HepG2 (cell line): ENCODE results near the gene AGAP1. TPM values are rescaled to one million over a fixed set of nuclear protein-coding genes. Genes with fewer than 3 reads are reported as not detected.

Experiments used
- ATAC-seq: fragments of 200-7000 bp; cut with Tn5 transposase; 3 replicates; pipeline ENCODE4 v1.9.1; 2020; ENCODE audit warnings: mild to moderate bottlenecking, moderate library complexity
- BruUV-seq: library from RNA; stranded (reverse); fragments of 400-500 nt; replicated peaks from 2 replicates; lab custom pipeline; 2021; lab: Mats Ljungman, UMichigan
- CTCF ChIA-PET: fragments of 300-600 bp; formaldehyde crosslinking; extraction: SDS; loops from one replicate; lab custom pipeline; 2021; ENCODE audit warnings: low total read pairs, inconsistent platforms, low intra/inter-chr PET ratio; lab: Yijun Ruan, JAX
- POLR2A ChIA-PET: fragments of 350-600 bp; sonication (Branson Sonifier 250); formaldehyde crosslinking; loops from one replicate; lab custom pipeline; 2020; ENCODE audit warnings: antibody characterized with exemption, inconsistent platforms; lab: Yijun Ruan, JAX
- DNase-seq: peaks from one replicate; pipeline ENCODE4 v3.0.0-alpha.2; 2015; ENCODE audit warnings: low spot score
- FAIRE-seq: peaks from 3 replicates; lab custom pipeline; 2011; peaks lifted over from hg19 to GRCh38; lab: Jason Lieb, UNC
- H2AFZ ChIP-seq: one replicate; pipeline ENCODE4 v1.6.1; 2011; ENCODE audit warnings: low read length, inconsistent platforms
- H3K27ac ChIP-seq: fragments of 300-600 bp; 3 replicates; pipeline ENCODE4 v1.8.0; 2011; ENCODE audit warnings: mixed run types, mild to moderate bottlenecking, mixed read lengths, low read length, inconsistent platforms; ENCODE audit not compliant: insufficient read depth; ENCODE audit errors: extremely low read length
- H3K27me3 ChIP-seq, 2 experiments: fragments of 200-600 bp in 1 of 2; 2 replicates in 1 of 2; 3 replicates in 1 of 2; pipeline versions ENCODE4 v1.6.0 to v1.8.0; 2011; ENCODE audit warnings: low read length in 2 of 2, mild to moderate bottlenecking in 2 of 2, moderate library complexity in 2 of 2, inconsistent platforms in 1 of 2; ENCODE audit not compliant: insufficient read depth in 2 of 2, control insufficient read depth in 1 of 2
- H3K36me3 ChIP-seq, 2 experiments: fragments of 200-600 bp in 1 of 2; replicated peaks in 1 of 2; 2 replicates in 1 of 2; 3 replicates in 1 of 2; pipeline versions ENCODE4 v1.5.1 to v1.8.0; 2011; ENCODE audit warnings: low read length in 2 of 2, inconsistent platforms in 1 of 2; ENCODE audit not compliant: insufficient read depth in 2 of 2, control insufficient read depth in 1 of 2
- H3K4me1 ChIP-seq: 2 replicates; pipeline ENCODE4 v1.5.1; 2012; ENCODE audit warnings: low read length, inconsistent platforms; ENCODE audit not compliant: insufficient read depth
- H3K4me2 ChIP-seq: 2 replicates; pipeline ENCODE4 v1.6.0; 2011; ENCODE audit warnings: low read depth, low read length, inconsistent platforms
- H3K4me3 ChIP-seq, 3 experiments: fragments of 200-600 bp in 1 of 3; sonication (generic), shearing (Covaris generic) in 1 of 3; replicated peaks in 1 of 3; 2 replicates each; pipeline ENCODE4 v1.5.1; 2011 to 2016; ENCODE audit warnings: low read length in 3 of 3, inconsistent platforms in 2 of 3, low read depth in 2 of 3, mild to moderate bottlenecking in 2 of 3, control low read depth in 1 of 3, mixed read lengths in 1 of 3; ENCODE audit not compliant: insufficient read depth in 1 of 3
- H3K79me2 ChIP-seq: one replicate; pipeline ENCODE4 v1.6.1; 2011; ENCODE audit warnings: low read length, inconsistent platforms; ENCODE audit not compliant: insufficient read depth
- H3K9ac ChIP-seq: 2 replicates; pipeline ENCODE4 v1.6.0; 2011; ENCODE audit warnings: mild to moderate bottlenecking, low read depth, low read length, inconsistent platforms; ENCODE audit not compliant: insufficient read depth
- H3K9me3 ChIP-seq: 2 replicates; pipeline ENCODE4 v1.5.1; 2012; ENCODE audit warnings: mild to moderate bottlenecking, low read length
- H4K20me1 ChIP-seq: 2 replicates; pipeline ENCODE4 v1.6.0; 2011; ENCODE audit warnings: inconsistent platforms, mild to moderate bottlenecking, low read length, moderate library complexity; ENCODE audit not compliant: insufficient read depth
- KLF15 ChIP-seq: sonication (generic); formaldehyde crosslinking; IDR thresholded peaks from 2 replicates; pipeline ENCODE4 v1.8.1; 2023; ENCODE audit warnings: borderline replicate concordance, mild to moderate bottlenecking, inconsistent platforms, missing genetic modification reagents, mixed read lengths
- MAFF ChIP-seq: IDR thresholded peaks from 2 replicates; pipeline ENCODE4 v1.6.1; 2011; ENCODE audit warnings: low read depth, low read length, improper control_type of control experiment
- MBNL3 ChIP-seq: fragments of 250-450 bp; sonication (Bioruptor Pico); conservative IDR thresholded peaks from 2 replicates; pipeline ENCODE4 v1.8.0; 2022; ENCODE audit warnings: mild to moderate bottlenecking, inconsistent platforms
- NFKBIZ ChIP-seq: IDR thresholded peaks from 2 replicates; pipeline ENCODE4 v1.6.1; 2018; ENCODE audit warnings: missing genetic modification reagents, missing compliant biosample characterization
- PHB2 ChIP-seq: fragments of 450-650 bp; IDR thresholded peaks from 2 replicates; pipeline ENCODE4 v1.6.1; 2018; ENCODE audit not compliant: partially characterized antibody
- RARG ChIP-seq: sonication (generic); formaldehyde crosslinking; IDR thresholded peaks from 2 replicates; pipeline ENCODE4 v1.4.0; 2020; ENCODE audit warnings: low read depth, mild to moderate bottlenecking, missing genetic modification reagents
- TMF1 ChIP-seq: sonication (generic); formaldehyde crosslinking; IDR thresholded peaks from 2 replicates; pipeline ENCODE4 v1.8.1; 2022; ENCODE audit warnings: low read depth, missing genetic modification reagents
- YEATS4 ChIP-seq: sonication (generic); formaldehyde crosslinking; IDR thresholded peaks from 2 replicates; pipeline ENCODE4 v1.4.0; 2020; ENCODE audit warnings: missing genetic modification reagents, borderline replicate concordance
- ZNF468 ChIP-seq: sonication (generic); formaldehyde crosslinking; IDR thresholded peaks from 2 replicates; pipeline ENCODE4 v1.8.0; 2022; ENCODE audit warnings: mild to moderate bottlenecking, moderate library complexity, missing genetic modification reagents
- ZNF557 ChIP-seq: sonication (generic); formaldehyde crosslinking; IDR thresholded peaks from 2 replicates; pipeline ENCODE4 v1.4.0; 2020; ENCODE audit warnings: missing genetic modification reagents
- WGBS: methylation state at CpG from one replicate; pipeline ENCODE4 v1.1.6; 2017; ENCODE audit warnings: low lambda C conversion rate; 5-methylcytosine and 5-hydroxymethylcytosine counted together
- in situ Hi-C: cut with HindIII; loops from 2 replicates; pipeline ENCODE4 v1.10.0; 2017; ENCODE audit warnings: low pct_unique_long_range_greater_than_20kb; ENCODE audit not compliant: extremely low pct_ligation_motif_present
- intact Hi-C: fragments of 100-400 bp; cut with micrococcal nuclease; formaldehyde crosslinking; loops from one replicate; pipeline ENCODE4 v1.10.0; 2022; ENCODE audit not compliant: unreplicated experiment
- polyA plus RNA-seq, 8 experiments: library from polyadenylated mRNA; depleted of rRNA in 3 of 8; stranded (reverse) in 7 of 8; unstranded in 1 of 8; fragments of >200 nt; fragmentation: Illumina TruSeq in 4 of 8; extraction: Trizol in 4 of 8; gene quantifications; 2 replicates each; pipeline versions ENCODE4 v1.2.1 to v1.2.3, GENCODE V29; 2011 to 2016; ENCODE audit warnings: low read depth in 4 of 8, missing spikeins in 1 of 8, mixed read lengths in 1 of 8; ENCODE audit not compliant: insufficient read depth in 1 of 8
- total RNA-seq, 5 experiments: library from RNA; depleted of rRNA; stranded (reverse); fragments of >200 nt; fragmentation: Illumina TruSeq; extraction: Trizol; gene quantifications; 2 replicates each; pipeline ENCODE4 v1.2.3, GENCODE V29; 2016; ENCODE audit warnings: low read depth in 1 of 5
- TF ChIP-seq, protein P1 (sequence below): sonication (generic); formaldehyde crosslinking; IDR thresholded peaks from 2 replicates; pipeline ENCODE4 v1.4.0; 2020; ENCODE audit warnings: missing genetic modification reagents

Gene AGAP1
- total and polyA plus RNA-seq, 2 of the 13 experiments (the other 11 are each of a cell fraction or from before 2014, with no cell fraction given), result 21.2 to 32.7 TPM

DNA sequence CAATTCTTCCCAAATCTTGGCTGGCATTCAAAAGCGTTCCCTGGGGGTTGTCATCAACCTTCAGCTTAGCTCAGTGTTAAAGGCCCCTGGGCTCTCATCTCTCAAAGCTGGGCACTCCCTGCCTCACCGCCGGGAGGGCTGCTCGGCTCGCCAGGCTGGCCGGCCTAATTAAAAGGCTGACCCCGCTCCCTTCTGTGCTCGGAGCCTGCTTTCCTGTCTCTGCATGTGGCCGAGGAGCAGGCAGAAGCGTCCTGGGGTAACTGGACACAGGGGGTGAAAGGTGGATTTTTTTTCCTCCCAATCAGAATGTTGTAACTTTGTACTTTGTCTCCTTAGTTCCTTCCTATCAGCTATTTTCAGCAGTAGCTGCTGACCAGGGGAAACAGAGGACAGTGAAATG, 443.2 kb downstream of the AGAP1 start:
- H3K4me3 ChIP-seq, result no peak overlapping the region
- H3K9me3 ChIP-seq, result no peaks in the 10 kb centered on the region
- no peak overlapping the region for H3K4me2 ChIP-seq
- no peaks in the 10 kb centered on the region for H4K20me1 ChIP-seq
- H3K36me3 ChIP-seq, result peaks cover 11 to 37% of the 10 kb centered on the region in 2 experiments
- no peaks in the 10 kb centered on the region for H3K27me3 ChIP-seq
- DNase-seq (no peak), FAIRE-seq (no peak), ATAC-seq (no peak)
- no peak overlapping the region for H3K27ac ChIP-seq
- ChIA-PET CTCF (interaction anchor here (1.5 to 2.0 kb wide), 2 partner anchors 241 to 244 kb away, joined by 8 to 18 read pairs; no protein-coding TSS in a partner anchor), POLR2A (no interaction called here)
- intact Hi-C loops, result no loop called here
- BruUV-seq, result no TSS peak
- no peaks in the 10 kb centered on the region for H3K79me2 ChIP-seq
- in situ Hi-C loops, result no loop called here
- 93% methylated on average over 10 of the region's 10 CpGs for WGBS
- TF ChIP-seq ZNF557 (no peak), TMF1 (CRISPR knock-in tag) (no peak), ZNF468 (CRISPR knock-in tag) (no peak), PHB2 (no peak)
- TF ChIP-seq, protein P1, sequence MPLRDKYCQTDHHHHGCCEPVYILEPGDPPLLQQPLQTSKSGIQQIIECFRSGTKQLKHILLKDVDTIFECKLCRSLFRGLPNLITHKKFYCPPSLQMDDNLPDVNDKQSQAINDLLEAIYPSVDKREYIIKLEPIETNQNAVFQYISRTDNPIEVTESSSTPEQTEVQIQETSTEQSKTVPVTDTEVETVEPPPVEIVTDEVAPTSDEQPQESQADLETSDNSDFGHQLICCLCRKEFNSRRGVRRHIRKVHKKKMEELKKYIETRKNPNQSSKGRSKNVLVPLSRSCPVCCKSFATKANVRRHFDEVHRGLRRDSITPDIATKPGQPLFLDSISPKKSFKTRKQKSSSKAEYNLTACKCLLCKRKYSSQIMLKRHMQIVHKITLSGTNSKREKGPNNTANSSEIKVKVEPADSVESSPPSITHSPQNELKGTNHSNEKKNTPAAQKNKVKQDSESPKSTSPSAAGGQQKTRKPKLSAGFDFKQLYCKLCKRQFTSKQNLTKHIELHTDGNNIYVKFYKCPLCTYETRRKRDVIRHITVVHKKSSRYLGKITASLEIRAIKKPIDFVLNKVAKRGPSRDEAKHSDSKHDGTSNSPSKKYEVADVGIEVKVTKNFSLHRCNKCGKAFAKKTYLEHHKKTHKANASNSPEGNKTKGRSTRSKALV, result no peak
- H3K4me1 ChIP-seq, result peaks cover 8% of the 10 kb centered on the region; the same call in 1 of the 2 replicates
- H2AFZ ChIP-seq, result no peak overlapping the region
- H3K9ac ChIP-seq, result no peak overlapping the region

DNA sequence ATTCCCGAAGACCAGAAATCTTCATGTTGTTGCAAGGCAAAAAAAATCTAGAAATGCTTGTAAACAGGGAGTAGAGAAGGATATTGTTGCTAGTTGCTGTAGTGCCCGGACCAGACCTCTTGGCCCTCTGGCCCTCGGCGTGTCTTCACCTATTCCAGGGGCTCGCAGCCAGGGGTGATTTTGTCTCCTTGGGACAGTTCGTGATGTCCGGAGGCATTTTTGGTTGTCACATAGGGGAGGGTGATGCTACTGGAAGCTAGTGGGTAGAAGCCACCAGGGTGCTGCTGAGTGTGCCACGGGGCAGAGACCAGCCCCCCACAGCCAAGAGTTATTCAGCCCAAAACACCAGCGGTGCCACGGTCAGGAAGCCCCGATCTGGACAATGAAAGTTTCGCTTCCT, 443.7 kb downstream of the AGAP1 start:
- Histone ChIP-seq H3K4me2 (no peak overlapping the region), H3K4me1 (peaks cover 8% of the 10 kb centered on the region; the same call in 1 of the 2 replicates), H2AFZ (no peak overlapping the region), H3K36me3 (peaks cover 11 to 34% of the 10 kb centered on the region in 2 experiments), H3K79me2 (no peaks in the 10 kb centered on the region), H4K20me1 (no peaks in the 10 kb centered on the region), H3K9ac (no peak overlapping the region), H3K27me3 (no peaks in the 10 kb centered on the region), H3K9me3 (no peaks in the 10 kb centered on the region), H3K27ac (no peak overlapping the region), H3K4me3 (no peak overlapping the region)
- TF ChIP-seq MAFF, result no peak
- no peak for TF ChIP-seq YEATS4
- no peak for TF ChIP-seq NFKBIZ
- no peak for TF ChIP-seq MBNL3
- TF ChIP-seq RARG (CRISPR knock-in tag), result no peak
- TF ChIP-seq KLF15, result no peak
- POLR2A ChIA-PET, result no interaction called here
- in situ Hi-C loops, result no loop called here
- ATAC-seq (no peak), FAIRE-seq (no peak), DNase-seq (no peak)
- BruUV-seq, result no TSS peak
- intact Hi-C loops, result no loop called here
- CTCF ChIA-PET, result no interaction called here
- 94% methylated on average over 12 of the region's 12 CpGs for WGBS
